H1 (cell line): Measurements from ENCODE around the gene STPG1. TPM values are rescaled to one million over a fixed set of nuclear protein-coding genes. Genes with fewer than 3 reads are reported as not detected.

Source experiments
- BRCA1 ChIP-seq: IDR thresholded peaks from 2 replicates; pipeline ENCODE4 v1.6.1; 2012; ENCODE audit warnings: low read depth, low read length, improper control_type of control experiment
- GABPA ChIP-seq: IDR thresholded peaks from 2 replicates; pipeline ENCODE4 v1.6.1; 2011; ENCODE audit warnings: mild to moderate bottlenecking, low read length, moderate library complexity, borderline replicate concordance; ENCODE audit not compliant: insufficient read depth
- JUND ChIP-seq: IDR thresholded peaks from 2 replicates; pipeline ENCODE4 v1.6.1; 2011; ENCODE audit warnings: mild to moderate bottlenecking, improper control_type of control experiment, low read length
- POLR2AphosphoS5 ChIP-seq: IDR thresholded peaks from 2 replicates; pipeline ENCODE4 v1.6.1; 2011; ENCODE audit warnings: low read depth, low read length
- SP4 ChIP-seq: IDR thresholded peaks from 2 replicates; pipeline ENCODE4 v1.6.1; 2012; ENCODE audit warnings: low read length, inconsistent platforms
- polyA plus RNA-seq, 7 experiments: library from polyadenylated mRNA; depleted of rRNA in 3 of 7; stranded (reverse) in 5 of 7; unstranded in 2 of 7; fragments of >200 nt in 5 of 7; fragments of 200-250 nt in 2 of 7; gene quantifications; 1 replicate in 5 of 7; 2 replicates in 1 of 7; 4 replicates in 1 of 7; pipeline versions ENCODE4 v1.2.1 to v1.2.3, GENCODE V29; 2011 to 2013; ENCODE audit warnings: missing spikeins in 2 of 7, mixed read lengths in 2 of 7
- total RNA-seq: library from RNA; stranded (reverse); fragmentation: NEBNext Ultra II Directional; extraction: Animal tissue kit (Norgen Biotek cat#: 25700); gene quantifications from 2 replicates; pipeline ENCODE4 v1.2.1, GENCODE V29; 2021
- TF ChIP-seq, protein P1 (sequence below): fragments of 300-600 bp; sonication (generic); IDR thresholded peaks from 2 replicates; pipeline ENCODE4 v1.7.1; 2012; ENCODE audit warnings: low read length, moderate library complexity, mild to moderate bottlenecking, inconsistent platforms; ENCODE audit not compliant: insufficient replicate concordance

Gene STPG1
- total and polyA plus RNA-seq, 2 of the 8 experiments (the other 6 are each of a cell fraction or from before 2014, with no cell fraction given): 10.3 to 11.2 TPM

DNA sequence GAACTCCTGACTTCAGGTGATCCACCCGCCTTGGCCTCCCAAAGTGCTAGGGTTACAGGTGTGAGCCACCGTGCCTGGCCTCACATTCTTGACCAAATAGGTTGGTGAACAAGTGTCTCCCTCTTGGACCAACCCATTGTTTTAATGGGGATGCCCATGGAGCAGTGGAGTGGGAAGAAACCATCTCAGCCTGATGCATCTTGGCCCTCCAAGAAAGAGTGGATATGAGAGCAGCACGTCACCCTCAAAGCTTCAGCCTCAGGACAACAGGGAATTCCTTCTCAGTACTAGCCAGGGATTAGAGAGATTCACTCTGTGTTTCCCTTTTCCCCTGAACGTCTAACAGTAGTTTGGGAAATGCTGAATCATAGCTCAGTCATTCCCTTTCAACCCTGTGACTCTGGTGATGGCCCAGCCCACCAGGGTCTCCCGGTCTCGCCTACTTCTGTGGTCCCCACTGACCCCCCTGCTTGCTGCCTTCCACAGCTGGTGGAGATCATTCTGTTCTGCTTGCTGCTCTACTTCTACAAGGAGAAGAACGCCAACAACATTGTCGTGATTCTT is 39.4 kb upstream of the STPG1 start (continued):
- TF ChIP-seq JUND: no peak
- no peak for TF ChIP-seq SP4
- TF ChIP-seq BRCA1: no peak
- TF ChIP-seq, protein P1, sequence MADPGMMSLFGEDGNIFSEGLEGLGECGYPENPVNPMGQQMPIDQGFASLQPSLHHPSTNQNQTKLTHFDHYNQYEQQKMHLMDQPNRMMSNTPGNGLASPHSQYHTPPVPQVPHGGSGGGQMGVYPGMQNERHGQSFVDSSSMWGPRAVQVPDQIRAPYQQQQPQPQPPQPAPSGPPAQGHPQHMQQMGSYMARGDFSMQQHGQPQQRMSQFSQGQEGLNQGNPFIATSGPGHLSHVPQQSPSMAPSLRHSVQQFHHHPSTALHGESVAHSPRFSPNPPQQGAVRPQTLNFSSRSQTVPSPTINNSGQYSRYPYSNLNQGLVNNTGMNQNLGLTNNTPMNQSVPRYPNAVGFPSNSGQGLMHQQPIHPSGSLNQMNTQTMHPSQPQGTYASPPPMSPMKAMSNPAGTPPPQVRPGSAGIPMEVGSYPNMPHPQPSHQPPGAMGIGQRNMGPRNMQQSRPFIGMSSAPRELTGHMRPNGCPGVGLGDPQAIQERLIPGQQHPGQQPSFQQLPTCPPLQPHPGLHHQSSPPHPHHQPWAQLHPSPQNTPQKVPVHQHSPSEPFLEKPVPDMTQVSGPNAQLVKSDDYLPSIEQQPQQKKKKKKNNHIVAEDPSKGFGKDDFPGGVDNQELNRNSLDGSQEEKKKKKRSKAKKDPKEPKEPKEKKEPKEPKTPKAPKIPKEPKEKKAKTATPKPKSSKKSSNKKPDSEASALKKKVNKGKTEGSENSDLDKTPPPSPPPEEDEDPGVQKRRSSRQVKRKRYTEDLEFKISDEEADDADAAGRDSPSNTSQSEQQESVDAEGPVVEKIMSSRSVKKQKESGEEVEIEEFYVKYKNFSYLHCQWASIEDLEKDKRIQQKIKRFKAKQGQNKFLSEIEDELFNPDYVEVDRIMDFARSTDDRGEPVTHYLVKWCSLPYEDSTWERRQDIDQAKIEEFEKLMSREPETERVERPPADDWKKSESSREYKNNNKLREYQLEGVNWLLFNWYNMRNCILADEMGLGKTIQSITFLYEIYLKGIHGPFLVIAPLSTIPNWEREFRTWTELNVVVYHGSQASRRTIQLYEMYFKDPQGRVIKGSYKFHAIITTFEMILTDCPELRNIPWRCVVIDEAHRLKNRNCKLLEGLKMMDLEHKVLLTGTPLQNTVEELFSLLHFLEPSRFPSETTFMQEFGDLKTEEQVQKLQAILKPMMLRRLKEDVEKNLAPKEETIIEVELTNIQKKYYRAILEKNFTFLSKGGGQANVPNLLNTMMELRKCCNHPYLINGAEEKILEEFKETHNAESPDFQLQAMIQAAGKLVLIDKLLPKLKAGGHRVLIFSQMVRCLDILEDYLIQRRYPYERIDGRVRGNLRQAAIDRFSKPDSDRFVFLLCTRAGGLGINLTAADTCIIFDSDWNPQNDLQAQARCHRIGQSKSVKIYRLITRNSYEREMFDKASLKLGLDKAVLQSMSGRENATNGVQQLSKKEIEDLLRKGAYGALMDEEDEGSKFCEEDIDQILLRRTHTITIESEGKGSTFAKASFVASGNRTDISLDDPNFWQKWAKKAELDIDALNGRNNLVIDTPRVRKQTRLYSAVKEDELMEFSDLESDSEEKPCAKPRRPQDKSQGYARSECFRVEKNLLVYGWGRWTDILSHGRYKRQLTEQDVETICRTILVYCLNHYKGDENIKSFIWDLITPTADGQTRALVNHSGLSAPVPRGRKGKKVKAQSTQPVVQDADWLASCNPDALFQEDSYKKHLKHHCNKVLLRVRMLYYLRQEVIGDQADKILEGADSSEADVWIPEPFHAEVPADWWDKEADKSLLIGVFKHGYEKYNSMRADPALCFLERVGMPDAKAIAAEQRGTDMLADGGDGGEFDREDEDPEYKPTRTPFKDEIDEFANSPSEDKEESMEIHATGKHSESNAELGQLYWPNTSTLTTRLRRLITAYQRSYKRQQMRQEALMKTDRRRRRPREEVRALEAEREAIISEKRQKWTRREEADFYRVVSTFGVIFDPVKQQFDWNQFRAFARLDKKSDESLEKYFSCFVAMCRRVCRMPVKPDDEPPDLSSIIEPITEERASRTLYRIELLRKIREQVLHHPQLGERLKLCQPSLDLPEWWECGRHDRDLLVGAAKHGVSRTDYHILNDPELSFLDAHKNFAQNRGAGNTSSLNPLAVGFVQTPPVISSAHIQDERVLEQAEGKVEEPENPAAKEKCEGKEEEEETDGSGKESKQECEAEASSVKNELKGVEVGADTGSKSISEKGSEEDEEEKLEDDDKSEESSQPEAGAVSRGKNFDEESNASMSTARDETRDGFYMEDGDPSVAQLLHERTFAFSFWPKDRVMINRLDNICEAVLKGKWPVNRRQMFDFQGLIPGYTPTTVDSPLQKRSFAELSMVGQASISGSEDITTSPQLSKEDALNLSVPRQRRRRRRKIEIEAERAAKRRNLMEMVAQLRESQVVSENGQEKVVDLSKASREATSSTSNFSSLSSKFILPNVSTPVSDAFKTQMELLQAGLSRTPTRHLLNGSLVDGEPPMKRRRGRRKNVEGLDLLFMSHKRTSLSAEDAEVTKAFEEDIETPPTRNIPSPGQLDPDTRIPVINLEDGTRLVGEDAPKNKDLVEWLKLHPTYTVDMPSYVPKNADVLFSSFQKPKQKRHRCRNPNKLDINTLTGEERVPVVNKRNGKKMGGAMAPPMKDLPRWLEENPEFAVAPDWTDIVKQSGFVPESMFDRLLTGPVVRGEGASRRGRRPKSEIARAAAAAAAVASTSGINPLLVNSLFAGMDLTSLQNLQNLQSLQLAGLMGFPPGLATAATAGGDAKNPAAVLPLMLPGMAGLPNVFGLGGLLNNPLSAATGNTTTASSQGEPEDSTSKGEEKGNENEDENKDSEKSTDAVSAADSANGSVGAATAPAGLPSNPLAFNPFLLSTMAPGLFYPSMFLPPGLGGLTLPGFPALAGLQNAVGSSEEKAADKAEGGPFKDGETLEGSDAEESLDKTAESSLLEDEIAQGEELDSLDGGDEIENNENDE: no peak
- no peak for TF ChIP-seq GABPA
- TF ChIP-seq POLR2AphosphoS5: no peak
